ENCODE measurements around the gene BCKDK.

DNA sequence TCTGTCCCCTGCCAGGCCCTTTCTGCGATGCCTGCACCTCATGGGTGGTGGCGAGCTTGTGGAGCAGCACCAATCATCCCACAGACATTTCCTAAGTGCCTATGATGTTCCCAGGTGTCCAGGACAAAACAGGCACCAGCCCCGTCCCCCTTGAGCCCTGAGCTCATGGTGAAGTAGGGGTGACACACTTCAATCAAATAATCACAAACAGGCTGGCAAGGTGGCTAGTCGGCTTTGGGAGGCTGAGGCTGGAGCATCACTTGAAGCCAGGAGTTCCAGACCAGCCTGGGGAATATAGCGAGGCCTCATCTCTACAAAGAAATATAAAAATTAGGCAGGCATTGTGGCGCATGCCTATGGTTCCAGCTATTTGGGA is 28.1 kb downstream of the BCKDK start:
- TF ChIP-seq, protein P1, sequence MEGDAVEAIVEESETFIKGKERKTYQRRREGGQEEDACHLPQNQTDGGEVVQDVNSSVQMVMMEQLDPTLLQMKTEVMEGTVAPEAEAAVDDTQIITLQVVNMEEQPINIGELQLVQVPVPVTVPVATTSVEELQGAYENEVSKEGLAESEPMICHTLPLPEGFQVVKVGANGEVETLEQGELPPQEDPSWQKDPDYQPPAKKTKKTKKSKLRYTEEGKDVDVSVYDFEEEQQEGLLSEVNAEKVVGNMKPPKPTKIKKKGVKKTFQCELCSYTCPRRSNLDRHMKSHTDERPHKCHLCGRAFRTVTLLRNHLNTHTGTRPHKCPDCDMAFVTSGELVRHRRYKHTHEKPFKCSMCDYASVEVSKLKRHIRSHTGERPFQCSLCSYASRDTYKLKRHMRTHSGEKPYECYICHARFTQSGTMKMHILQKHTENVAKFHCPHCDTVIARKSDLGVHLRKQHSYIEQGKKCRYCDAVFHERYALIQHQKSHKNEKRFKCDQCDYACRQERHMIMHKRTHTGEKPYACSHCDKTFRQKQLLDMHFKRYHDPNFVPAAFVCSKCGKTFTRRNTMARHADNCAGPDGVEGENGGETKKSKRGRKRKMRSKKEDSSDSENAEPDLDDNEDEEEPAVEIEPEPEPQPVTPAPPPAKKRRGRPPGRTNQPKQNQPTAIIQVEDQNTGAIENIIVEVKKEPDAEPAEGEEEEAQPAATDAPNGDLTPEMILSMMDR (IDR thresholded peaks at IDR 0.05) = no peak
- TF ChIP-seq POLR2A (IDR thresholded peaks at IDR 0.05) = no peak
- TF ChIP-seq POLR2AphosphoS5 (IDR thresholded peaks at IDR 0.05) = no peak

Measured in breast epithelium (tissue), 3 donors.